H9 (cell line): ENCODE data around the gene PET100. TPM values are rescaled to one million over a fixed set of nuclear protein-coding genes. Genes with fewer than 3 reads are reported as not detected.

ENCODE experiments used
- DNase-seq: peaks from one replicate; pipeline ENCODE4 v3.0.0-alpha.2; 2017
- H2AFZ ChIP-seq: one replicate; pipeline ENCODE4 v1.6.1; 2013; ENCODE audit warnings: mild to moderate bottlenecking, low read length, control low read depth, moderate library complexity
- H2AK5ac ChIP-seq: 2 replicates; pipeline ENCODE4 v1.6.1; 2013; ENCODE audit warnings: low read length, control low read depth, mixed read lengths; ENCODE audit not compliant: insufficient read length
- H2BK120ac ChIP-seq: one replicate; pipeline ENCODE4 v1.6.1; 2013; ENCODE audit warnings: low read depth, mild to moderate bottlenecking, low read length, control low read depth, inconsistent platforms; ENCODE audit not compliant: poor library complexity, severe bottlenecking
- H2BK12ac ChIP-seq: 2 replicates; pipeline ENCODE4 v1.6.1; 2013; ENCODE audit warnings: low read length, control low read depth, mixed read lengths, low read depth; ENCODE audit not compliant: insufficient read length
- H2BK15ac ChIP-seq: 2 replicates; pipeline ENCODE4 v1.6.1; 2013; ENCODE audit warnings: low read depth, low read length, control low read depth
- H2BK20ac ChIP-seq: one replicate; pipeline ENCODE4 v1.6.1; 2013; ENCODE audit warnings: low read depth, mild to moderate bottlenecking, low read length, control low read depth, inconsistent platforms; ENCODE audit not compliant: poor library complexity, severe bottlenecking
- H2BK5ac ChIP-seq: 2 replicates; pipeline ENCODE4 v1.6.1; 2013; ENCODE audit warnings: low read length, control low read depth, mixed read lengths; ENCODE audit not compliant: insufficient read length
- H3K14ac ChIP-seq: 2 replicates; pipeline ENCODE4 v1.6.1; 2013; ENCODE audit warnings: low read length, control low read depth; ENCODE audit not compliant: insufficient read depth
- H3K18ac ChIP-seq: 2 replicates; pipeline ENCODE4 v1.6.1; 2013; ENCODE audit warnings: low read depth, mild to moderate bottlenecking, mixed read lengths, low read length, control low read depth; ENCODE audit not compliant: insufficient read length
- H3K23ac ChIP-seq: 2 replicates; pipeline ENCODE4 v1.6.1; 2013; ENCODE audit warnings: low read length, control low read depth, mixed read lengths, low read depth; ENCODE audit not compliant: insufficient read length
- H3K23me2 ChIP-seq: 2 replicates; pipeline ENCODE4 v1.6.1; 2013; ENCODE audit warnings: low read depth, mild to moderate bottlenecking, mixed read lengths, low read length, control low read depth; ENCODE audit not compliant: insufficient read length, poor library complexity, severe bottlenecking
- H3K27ac ChIP-seq: 2 replicates; pipeline ENCODE4 v1.5.1; 2013; ENCODE audit warnings: low read length, control low read depth, mixed read lengths, low read depth; ENCODE audit not compliant: insufficient read length
- H3K27me3 ChIP-seq: 2 replicates; pipeline ENCODE4 v1.6.1; 2013; ENCODE audit warnings: low read length, control low read depth, inconsistent platforms; ENCODE audit not compliant: insufficient read depth
- H3K4ac ChIP-seq: 2 replicates; pipeline ENCODE4 v1.6.1; 2013; ENCODE audit warnings: low read depth, mild to moderate bottlenecking, control low read depth, inconsistent platforms, low read length, moderate library complexity
- H3K4me1 ChIP-seq: 2 replicates; pipeline ENCODE4 v1.6.1; 2013; ENCODE audit warnings: low read length, control low read depth, inconsistent platforms; ENCODE audit not compliant: insufficient read depth
- H3K4me2 ChIP-seq: 2 replicates; pipeline ENCODE4 v1.6.1; 2013; ENCODE audit warnings: low read length, control low read depth, mixed read lengths; ENCODE audit not compliant: insufficient read length, insufficient read depth
- H3K56ac ChIP-seq: 2 replicates; pipeline ENCODE4 v1.6.1; 2013; ENCODE audit warnings: low read depth, mild to moderate bottlenecking, mixed read lengths, low read length, control low read depth; ENCODE audit not compliant: insufficient read length
- H3K79me1 ChIP-seq: 2 replicates; pipeline ENCODE4 v1.6.1; 2013; ENCODE audit warnings: low read depth, mild to moderate bottlenecking, moderate library complexity, low read length, control low read depth, inconsistent platforms; ENCODE audit not compliant: insufficient read depth, poor library complexity, severe bottlenecking
- H3K79me2 ChIP-seq: 2 replicates; pipeline ENCODE4 v1.6.1; 2013; ENCODE audit warnings: low read length, control low read depth, inconsistent platforms; ENCODE audit not compliant: insufficient read depth
- H3K9ac ChIP-seq: 2 replicates; pipeline ENCODE4 v1.6.1; 2013; ENCODE audit warnings: low read length, control low read depth, mixed read lengths; ENCODE audit not compliant: insufficient read length; ENCODE audit errors: extremely low read depth
- H3K9me3 ChIP-seq: one replicate; pipeline ENCODE4 v1.6.1; 2013; ENCODE audit warnings: low read depth, low read length, inconsistent platforms; ENCODE audit not compliant: control insufficient read depth
- H3T11ph ChIP-seq: one replicate; pipeline ENCODE4 v1.6.1; 2013; ENCODE audit warnings: mild to moderate bottlenecking, low read length, control low read depth, inconsistent platforms
- H4K20me1 ChIP-seq: one replicate; pipeline ENCODE4 v1.6.1; 2013; ENCODE audit not compliant: control insufficient read depth, insufficient read length, insufficient read depth
- H4K5ac ChIP-seq: 2 replicates; pipeline ENCODE4 v1.6.1; 2013; ENCODE audit warnings: low read depth, mild to moderate bottlenecking, mixed read lengths, low read length, control low read depth; ENCODE audit not compliant: insufficient read length
- H4K8ac ChIP-seq: replicated peaks from 2 replicates; pipeline ENCODE4 v1.6.1; 2013; ENCODE audit warnings: low read length, control low read depth, mixed read lengths, low read depth; ENCODE audit not compliant: insufficient read length
- H4K91ac ChIP-seq: 2 replicates; pipeline ENCODE4 v1.6.1; 2013; ENCODE audit warnings: low read depth, mild to moderate bottlenecking, moderate library complexity, mixed read lengths, low read length, control low read depth; ENCODE audit not compliant: insufficient read length
- H3K27ac Mint-ChIP-seq, 3 experiments: 2 replicates in 2 of 3; 3 replicates in 1 of 3; pipeline ENCODE4 v1.8.0; 2020 to 2021; ENCODE audit warnings: mixed read lengths in 3 of 3, mild to moderate bottlenecking in 1 of 3, moderate library complexity in 1 of 3
- H3K27me3 Mint-ChIP-seq: 2 replicates; pipeline ENCODE4 v1.8.0; 2021; ENCODE audit warnings: low read depth, mild to moderate bottlenecking, moderate library complexity, mixed read lengths
- H3K36me3 Mint-ChIP-seq, 3 experiments: 2 replicates in 2 of 3; 3 replicates in 1 of 3; pipeline ENCODE4 v1.8.0; 2020 to 2021; ENCODE audit warnings: low read depth in 3 of 3, mixed read lengths in 3 of 3; ENCODE audit not compliant: insufficient read depth in 1 of 3
- H3K4me1 Mint-ChIP-seq, 2 experiments: 2 replicates each; pipeline ENCODE4 v1.8.0; 2020; ENCODE audit warnings: mixed read lengths in 2 of 2
- H3K4me3 Mint-ChIP-seq, 2 experiments: 2 replicates in 1 of 2; 3 replicates in 1 of 2; pipeline ENCODE4 v1.8.0; 2020 to 2021; ENCODE audit warnings: mild to moderate bottlenecking in 2 of 2, mixed read lengths in 2 of 2, moderate library complexity in 1 of 2
- H3K9me3 Mint-ChIP-seq, 2 experiments: 2 replicates in 1 of 2; 3 replicates in 1 of 2; pipeline ENCODE4 v1.8.0; 2020; ENCODE audit warnings: mild to moderate bottlenecking in 2 of 2, mixed read lengths in 2 of 2, moderate library complexity in 1 of 2
- WGBS: extraction: QIAGEN DNeasy Blood & Tissue Kit; methylation state at CpG from one replicate; pipeline ENCODE4 v1.1.7; 2013; ENCODE audit warnings: missing lambda C conversion rate, low lambda C conversion rate, mixed read lengths; ENCODE audit not compliant: insufficient read length; ENCODE audit errors: extremely low coverage; 5-methylcytosine and 5-hydroxymethylcytosine counted together
- total RNA-seq: library from RNA; stranded (reverse); gene quantifications from 2 replicates; pipeline ENCODE4 v1.2.1, GENCODE V29; 2021
- TF ChIP-seq, protein P1 (sequence below): fragments of 200-600 bp; sonication (generic); conservative IDR thresholded peaks from 3 replicates; pipeline ENCODE4 v1.8.0; 2021; ENCODE audit warnings: antibody characterized with exemption, mild to moderate bottlenecking

The PET100 gene
- total RNA-seq, 1 experiment from 2014 or later = 129 TPM

GRCh38 chr19:7670150-7670783 lies 40.7 kb downstream of the PET100 start:
- DNase-seq = no peak
- no peak overlapping the region for H2BK120ac ChIP-seq
- WGBS = no CpG with 5 or more reads among the region's 43 CpGs
- TF ChIP-seq, protein P1, sequence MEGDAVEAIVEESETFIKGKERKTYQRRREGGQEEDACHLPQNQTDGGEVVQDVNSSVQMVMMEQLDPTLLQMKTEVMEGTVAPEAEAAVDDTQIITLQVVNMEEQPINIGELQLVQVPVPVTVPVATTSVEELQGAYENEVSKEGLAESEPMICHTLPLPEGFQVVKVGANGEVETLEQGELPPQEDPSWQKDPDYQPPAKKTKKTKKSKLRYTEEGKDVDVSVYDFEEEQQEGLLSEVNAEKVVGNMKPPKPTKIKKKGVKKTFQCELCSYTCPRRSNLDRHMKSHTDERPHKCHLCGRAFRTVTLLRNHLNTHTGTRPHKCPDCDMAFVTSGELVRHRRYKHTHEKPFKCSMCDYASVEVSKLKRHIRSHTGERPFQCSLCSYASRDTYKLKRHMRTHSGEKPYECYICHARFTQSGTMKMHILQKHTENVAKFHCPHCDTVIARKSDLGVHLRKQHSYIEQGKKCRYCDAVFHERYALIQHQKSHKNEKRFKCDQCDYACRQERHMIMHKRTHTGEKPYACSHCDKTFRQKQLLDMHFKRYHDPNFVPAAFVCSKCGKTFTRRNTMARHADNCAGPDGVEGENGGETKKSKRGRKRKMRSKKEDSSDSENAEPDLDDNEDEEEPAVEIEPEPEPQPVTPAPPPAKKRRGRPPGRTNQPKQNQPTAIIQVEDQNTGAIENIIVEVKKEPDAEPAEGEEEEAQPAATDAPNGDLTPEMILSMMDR = no peak
- H2BK12ac ChIP-seq = no peak overlapping the region
- no peak overlapping the region for H2BK15ac ChIP-seq
- no peaks in the 10 kb centered on the region for H3K79me2 ChIP-seq
- Mint-ChIP-seq H3K27me3 (peaks cover 90% of the 10 kb centered on the region), H3K27ac (no peak overlapping the region), H3K9me3 (peaks cover 0 to 7% of the 10 kb centered on the region in 2 experiments; a peak in 2 of 5 replicates), H3K4me3 (peak overlapping the region; percentile 77 to 93), H3K4me1 (peaks cover 0 to 12% of the 10 kb centered on the region in 2 experiments; a peak in 3 of 4 replicates), H3K36me3 (no peaks in the 10 kb centered on the region; a peak in 1 of 7 replicates)
- no peak overlapping the region for H3T11ph ChIP-seq
- peak overlapping the region; percentile 57 for H3K4me2 ChIP-seq
- H3K23ac ChIP-seq = no peak overlapping the region
- H2BK20ac ChIP-seq = no peak overlapping the region
- no peaks in the 10 kb centered on the region for H3K4me1 ChIP-seq
- no peaks in the 10 kb centered on the region for H3K9me3 ChIP-seq
- no peak overlapping the region for H3K4ac ChIP-seq
- no peak overlapping the region for H2AK5ac ChIP-seq
- no peak overlapping the region for H4K91ac ChIP-seq
- no peaks in the 10 kb centered on the region for H3K79me1 ChIP-seq
- no peak overlapping the region for H4K8ac ChIP-seq
- no peak overlapping the region for H3K27ac ChIP-seq
- no peaks in the 10 kb centered on the region for H4K20me1 ChIP-seq
- no peak overlapping the region for H3K56ac ChIP-seq
- H3K14ac ChIP-seq = no peak overlapping the region
- no peak overlapping the region for H2AFZ ChIP-seq
- peaks cover 2% of the 10 kb centered on the region; the same call in 1 of the 2 replicates for H3K27me3 ChIP-seq
- peaks cover 6% of the 10 kb centered on the region for H3K23me2 ChIP-seq
- no peak overlapping the region for H3K9ac ChIP-seq
- no peak overlapping the region for H2BK5ac ChIP-seq
- peak overlapping the region; percentile 10 for H3K18ac ChIP-seq
- H4K5ac ChIP-seq = no peak overlapping the region
